K562 (cell line): Measurements from ENCODE around the gene COL20A1. TPM values are rescaled to one million over a fixed set of nuclear protein-coding genes. Genes with fewer than 3 reads are reported as not detected.

Experiments used
- ATAC-seq: fragments of 200-7000 bp; cut with Tn5 transposase; 3 replicates; pipeline ENCODE4 v1.9.1; 2020; ENCODE audit warnings: moderate library complexity
- BruUV-seq: library from RNA; stranded (reverse); fragments of 400-500 nt; replicated peaks from 2 replicates; lab custom pipeline; 2021; lab: Mats Ljungman, UMichigan
- CTCF ChIA-PET: fragments of 300-600 bp; formaldehyde crosslinking; extraction: SDS; loops from one replicate; lab custom pipeline; 2021; ENCODE audit warnings: low intra/inter-chr PET ratio; lab: Yijun Ruan, JAX
- POLR2A ChIA-PET: fragments of 300-600, 350-650 bp; sonication (Branson Sonifier 250); formaldehyde crosslinking; extraction: SDS; loops from one replicate; lab custom pipeline; 2021; ENCODE audit warnings: antibody characterized with exemption, inconsistent platforms; lab: Yijun Ruan, JAX
- DNase-seq, 4 experiments: peaks; one replicate each; pipeline versions ENCODE4 v3.0.0 to v3.0.0-alpha.2; 2011 to 2018; ENCODE audit warnings: low spot score in 3 of 4, mixed read lengths in 3 of 4; ENCODE audit errors: extremely low read depth in 1 of 4
- FAIRE-seq: peaks from 2 replicates; lab custom pipeline; 2011; peaks lifted over from hg19 to GRCh38; lab: Jason Lieb, UNC
- H2AFZ ChIP-seq: 2 replicates; pipeline ENCODE4 v1.6.0; 2011; ENCODE audit warnings: low read depth, low read length, control low read depth, inconsistent platforms
- H3K27ac ChIP-seq: fragments of 200-600 bp; 3 replicates; pipeline ENCODE4 v1.8.0; 2011; ENCODE audit warnings: low read depth, mild to moderate bottlenecking, control low read depth, inconsistent platforms, low read length, moderate library complexity, mixed read lengths; ENCODE audit errors: extremely low read depth
- H3K27me3 ChIP-seq, 2 experiments: fragments of 300-600 bp in 1 of 2; 2 replicates in 1 of 2; 3 replicates in 1 of 2; pipeline versions ENCODE4 v1.6.0 to v1.8.0; 2011; ENCODE audit warnings: inconsistent platforms in 2 of 2, low read length in 2 of 2, mild to moderate bottlenecking in 1 of 2, mixed read lengths in 1 of 2, moderate library complexity in 1 of 2; ENCODE audit not compliant: control insufficient read depth in 2 of 2, insufficient read depth in 2 of 2
- H3K36me3 ChIP-seq: fragments of 300-600 bp; 3 replicates; pipeline ENCODE4 v1.8.0; 2011; ENCODE audit warnings: mild to moderate bottlenecking, low read length, inconsistent platforms; ENCODE audit not compliant: control insufficient read depth, insufficient read depth
- H3K4me1 ChIP-seq, 2 experiments: fragments of 200-600 bp in 1 of 2; replicated peaks in 1 of 2; 2 replicates in 1 of 2; 3 replicates in 1 of 2; pipeline versions ENCODE4 v1.5.1 to v1.8.0; 2011; ENCODE audit warnings: inconsistent platforms in 2 of 2, low read length in 2 of 2, mild to moderate bottlenecking in 1 of 2, mixed read lengths in 1 of 2, moderate library complexity in 1 of 2; ENCODE audit not compliant: control insufficient read depth in 2 of 2, insufficient read depth in 2 of 2
- H3K4me2 ChIP-seq: 2 replicates; pipeline ENCODE4 v1.6.1; 2011; ENCODE audit warnings: low read length, control low read depth, inconsistent platforms, mixed read lengths; ENCODE audit not compliant: insufficient read depth
- H3K4me3 ChIP-seq: fragments of 200-600 bp; sonication (generic), shearing (Covaris generic); 2 replicates; pipeline ENCODE4 v1.5.1; 2016; ENCODE audit warnings: control low read depth, inconsistent platforms
- H3K79me2 ChIP-seq: fragments of 200-600 bp; 3 replicates; pipeline ENCODE4 v1.8.0; 2011; ENCODE audit warnings: low read length, inconsistent platforms; ENCODE audit not compliant: control insufficient read depth, insufficient read depth
- H3K9ac ChIP-seq, 2 experiments: 2 replicates each; pipeline versions ENCODE4 v1.6.0 to v1.6.1; 2011; ENCODE audit warnings: low read depth in 2 of 2, low read length in 2 of 2, control low read depth in 1 of 2, inconsistent platforms in 1 of 2, mild to moderate bottlenecking in 1 of 2, mixed read lengths in 1 of 2; ENCODE audit not compliant: insufficient read depth in 1 of 2
- H3K9me1 ChIP-seq: one replicate; pipeline ENCODE4 v1.6.0; 2011; ENCODE audit warnings: inconsistent platforms, mild to moderate bottlenecking, low read length, moderate library complexity; ENCODE audit not compliant: control insufficient read depth, insufficient read depth
- H3K9me3 ChIP-seq: replicated peaks from 2 replicates; pipeline ENCODE4 v1.5.1; 2011; ENCODE audit warnings: low read depth, low read length, inconsistent platforms; ENCODE audit not compliant: control insufficient read depth, insufficient read depth
- H4K20me1 ChIP-seq: replicated peaks from 2 replicates; pipeline ENCODE4 v1.6.1; 2011; ENCODE audit warnings: low read length, inconsistent platforms, mixed read lengths; ENCODE audit not compliant: control insufficient read depth, insufficient read depth
- C11orf30 ChIP-seq: fragments of 450-650 bp; IDR thresholded peaks from 2 replicates; pipeline ENCODE4 v1.6.1; 2016; ENCODE audit warnings: low read depth, mild to moderate bottlenecking
- HES1 ChIP-seq: fragments of 450-650 bp; IDR thresholded peaks from 2 replicates; pipeline ENCODE4 v1.6.1; 2016; ENCODE audit warnings: low read depth, mild to moderate bottlenecking, moderate library complexity
- MCM5 ChIP-seq: fragments of 450-650 bp; IDR thresholded peaks from 2 replicates; pipeline ENCODE4 v1.6.1; 2016; ENCODE audit warnings: low read depth
- MLX ChIP-seq, 2 experiments: fragments of 450-650 bp in 1 of 2; sonication (generic) in 1 of 2; formaldehyde crosslinking; conservative IDR thresholded peaks; 2 replicates each; pipeline versions ENCODE4 v1.4.0 to v1.8.1; 2020 to 2022; ENCODE audit warnings: mild to moderate bottlenecking in 1 of 2, missing genetic modification reagents in 1 of 2
- PHF20 ChIP-seq: fragments of 450-650 bp; IDR thresholded peaks from 2 replicates; pipeline ENCODE4 v1.6.1; 2018; ENCODE audit not compliant: partially characterized antibody
- WHSC1 ChIP-seq: IDR thresholded peaks from one replicate; pipeline ENCODE4 v1.6.1; 2012; ENCODE audit warnings: low read length, control low read depth, inconsistent platforms
- ZNF318 ChIP-seq, 2 experiments: fragments of 450-650 bp; IDR thresholded peaks; 2 replicates each; pipeline ENCODE4 v1.6.1; 2016; ENCODE audit warnings: mild to moderate bottlenecking in 2 of 2, borderline replicate concordance in 1 of 2, low read depth in 1 of 2, moderate library complexity in 1 of 2
- ZNF395 ChIP-seq: fragments of 200-800 bp; sonication (Bioruptor generic); IDR thresholded peaks from 2 replicates; pipeline ENCODE4 v1.6.1; 2017; ENCODE audit warnings: missing genetic modification characterization, missing compliant biosample characterization
- ZNF589 ChIP-seq: fragments of 200-800 bp; sonication (Bioruptor generic); IDR thresholded peaks from 2 replicates; pipeline ENCODE4 v1.6.1; 2016; ENCODE audit warnings: low read depth, missing genetic modification characterization, missing compliant biosample characterization
- WGBS: fragments of 100-300 bp; shearing (Covaris generic); methylation state at CpG from one replicate; pipeline ENCODE4 v1.1.6; 2016; ENCODE audit warnings: low coverage, mixed read lengths; ENCODE audit not compliant: insufficient coverage; ENCODE audit errors: missing lambda C conversion rate; 5-methylcytosine and 5-hydroxymethylcytosine counted together
- in situ Hi-C: fragments of 300-500 bp; cut with MboI; formaldehyde crosslinking; loops from 4 replicates; pipeline ENCODE4 v1.15.0; 2018; ENCODE audit warnings: inconsistent platforms, mixed read lengths
- intact Hi-C: fragments of 100-400 bp; cut with micrococcal nuclease; formaldehyde crosslinking; loops from 2 replicates; pipeline ENCODE4 v1.14.2; 2022
- polyA plus RNA-seq, 8 experiments: library from polyadenylated mRNA; depleted of rRNA in 4 of 8; stranded (reverse) in 5 of 8; unstranded in 3 of 8; fragments of >200 nt; fragmentation: Nextera tagmentation in 2 of 8; fragmentation: Illumina TruSeq in 1 of 8; extraction: Ambion mirVana in 2 of 8; extraction: Trizol in 1 of 8; gene quantifications; 2 replicates each; pipeline versions ENCODE4 v1.2.1 to v1.2.3, GENCODE V29; 2011 to 2014; ENCODE audit warnings: inconsistent platforms in 1 of 8, missing spikeins in 1 of 8
- total RNA-seq, 7 experiments: library from RNA; depleted of rRNA in 6 of 7; stranded (reverse); fragments of >200 nt in 6 of 7; fragmentation: Illumina TruSeq in 2 of 7; extraction: Trizol in 2 of 7; gene quantifications; 2 replicates each; pipeline versions ENCODE4 v1.2.1 to v1.2.3, GENCODE V29; 2011 to 2021; ENCODE audit warnings: low replicate concordance in 1 of 7

Gene COL20A1
- total and polyA plus RNA-seq, 9 of the 15 experiments (the other 6 are each of a cell fraction or from before 2014, with no cell fraction given) = not detected

- no peak for FAIRE-seq
- Histone ChIP-seq H3K9me3 (no peaks in the 10 kb centered on the region), H3K27me3 (peaks cover 6 to 77% of the 10 kb centered on the region in 2 experiments; a peak in 4 of 5 replicates), H4K20me1 (peaks cover 11% of the 10 kb centered on the region; the same call in 1 of the 2 replicates), H3K4me3 (no peak overlapping the region), H3K4me2 (no peak overlapping the region), H2AFZ (no peak overlapping the region), H3K27ac (no peak overlapping the region), H3K9ac (no peak overlapping the region), H3K79me2 (no peaks in the 10 kb centered on the region), H3K4me1 (peaks cover 0 to 4% of the 10 kb centered on the region in 2 experiments; a peak in 2 of 5 replicates), H3K36me3 (no peaks in the 10 kb centered on the region), H3K9me1 (no peaks in the 10 kb centered on the region)
- WGBS = under 1% methylated on average over 12 of the region's 12 CpGs
- BruUV-seq = no TSS peak
- in situ Hi-C loops (no loop called here), intact Hi-C loops (no loop called here)
- ATAC-seq = no peak
- TF ChIP-seq MLX (CRISPR knock-in tag; conservative IDR thresholded peaks at IDR 0.05) (no peak), ZNF589 (CRISPR knock-in tag) (no peak), WHSC1 (no peak), ZNF318 (IDR thresholded peaks at IDR 0.05; ENCODE audit: borderline replicate concordance in 1 of 2, low read depth in 1 of 2) (no peak), HES1 (no peak), ZNF395 (no peak), PHF20 (no peak), MCM5 (no peak), C11orf30 (no peak)
- CTCF ChIA-PET = no interaction called here
- POLR2A ChIA-PET = no interaction called here
- no peak for DNase-seq
Measured at GRCh38 chr20:63374504-63374903, 81.5 kb downstream of the COL20A1 start.
